Ascending aorta (tissue), 2 donors: ENCODE measurements around the gene COL18A1. TPM values are rescaled to one million over a fixed set of nuclear protein-coding genes. Genes with fewer than 3 reads are reported as not detected.

ENCODE experiments used
- DNase-seq, 2 donors: peaks; one replicate each; pipeline ENCODE4 v3.0.0-alpha.2; 2019; ENCODE audit warnings: low spot score in 2 of 2
- H3K27ac ChIP-seq, 2 donors: fragments of 200-600 bp; sonication (generic); one replicate each; pipeline ENCODE4 v1.5.1; 2016 to 2017; ENCODE audit warnings: mild to moderate bottlenecking in 1 of 2
- H3K27me3 ChIP-seq: fragments of 200-600 bp; sonication (generic); one replicate; pipeline ENCODE4 v1.5.1; 2017
- H3K36me3 ChIP-seq, 2 donors: fragments of 200-600 bp; sonication (generic); one replicate each; pipeline ENCODE4 v1.5.1; 2016
- H3K4me1 ChIP-seq, 2 donors: fragments of 200-600 bp; sonication (generic); one replicate each; pipeline ENCODE4 v1.5.1; 2016 to 2017; ENCODE audit warnings: mild to moderate bottlenecking in 1 of 2
- H3K4me3 ChIP-seq, 2 donors: fragments of 200-600 bp; sonication (generic); one replicate each; pipeline ENCODE4 v1.5.1; 2016 to 2017; ENCODE audit warnings: mild to moderate bottlenecking in 1 of 2
- H3K9me3 ChIP-seq, 2 donors: fragments of 200-600 bp; sonication (generic); one replicate each; pipeline ENCODE4 v1.5.1; 2016
- intact Hi-C: fragments of 100-400 bp; cut with DNase I; formaldehyde crosslinking; loops from one replicate; pipeline ENCODE4 v1.15.1; 2023
- total RNA-seq: library from RNA; depleted of rRNA; stranded (reverse); fragments of >200 nt; gene quantifications from one replicate; pipeline ENCODE4 v1.1.0, GENCODE V29; 2016
- TF ChIP-seq, protein P1 (sequence below), 3 experiments: fragments of 200-600 bp in 2 of 3; fragments of 450-650 bp in 1 of 3; sonication (generic) in 2 of 3; IDR thresholded peaks; one replicate each; pipeline ENCODE4 v1.5.1; 2016 to 2019; ENCODE audit warnings: antibody characterized with exemption in 3 of 3, mild to moderate bottlenecking in 1 of 3, moderate library complexity in 1 of 3

COL18A1 gene
- total RNA-seq, 1 donor from 2014 or later: 699 TPM

- no peaks in the 10 kb centered on the region for H3K36me3 ChIP-seq
- no peaks in the 10 kb centered on the region for H3K27me3 ChIP-seq
- peaks cover 17 to 54% of the 10 kb centered on the region in 2 donors for H3K4me1 ChIP-seq
- H3K4me3 ChIP-seq: peak overlapping the region in 1 of 2 donors; percentile 27
- TF ChIP-seq, protein P1, sequence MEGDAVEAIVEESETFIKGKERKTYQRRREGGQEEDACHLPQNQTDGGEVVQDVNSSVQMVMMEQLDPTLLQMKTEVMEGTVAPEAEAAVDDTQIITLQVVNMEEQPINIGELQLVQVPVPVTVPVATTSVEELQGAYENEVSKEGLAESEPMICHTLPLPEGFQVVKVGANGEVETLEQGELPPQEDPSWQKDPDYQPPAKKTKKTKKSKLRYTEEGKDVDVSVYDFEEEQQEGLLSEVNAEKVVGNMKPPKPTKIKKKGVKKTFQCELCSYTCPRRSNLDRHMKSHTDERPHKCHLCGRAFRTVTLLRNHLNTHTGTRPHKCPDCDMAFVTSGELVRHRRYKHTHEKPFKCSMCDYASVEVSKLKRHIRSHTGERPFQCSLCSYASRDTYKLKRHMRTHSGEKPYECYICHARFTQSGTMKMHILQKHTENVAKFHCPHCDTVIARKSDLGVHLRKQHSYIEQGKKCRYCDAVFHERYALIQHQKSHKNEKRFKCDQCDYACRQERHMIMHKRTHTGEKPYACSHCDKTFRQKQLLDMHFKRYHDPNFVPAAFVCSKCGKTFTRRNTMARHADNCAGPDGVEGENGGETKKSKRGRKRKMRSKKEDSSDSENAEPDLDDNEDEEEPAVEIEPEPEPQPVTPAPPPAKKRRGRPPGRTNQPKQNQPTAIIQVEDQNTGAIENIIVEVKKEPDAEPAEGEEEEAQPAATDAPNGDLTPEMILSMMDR (IDR thresholded peaks at IDR 0.05): no peak
- H3K27ac ChIP-seq: peak overlapping the region; percentile 72 to 78
- DNase-seq: no peak
- no peaks in the 10 kb centered on the region for H3K9me3 ChIP-seq
- intact Hi-C loops: no loop called here
Measured at GRCh38 chr21:45430521-45431501, 25.8 kb downstream of the COL18A1 start.

GRCh38 chr21:45431781-45432572 is 27.0 kb downstream of the COL18A1 start:
- no peaks in the 10 kb centered on the region for H3K9me3 ChIP-seq
- H3K27ac ChIP-seq: peak overlapping the region; percentile 72 to 78
- H3K4me1 ChIP-seq: peaks cover 17 to 54% of the 10 kb centered on the region in 2 donors
- no peaks in the 10 kb centered on the region for H3K27me3 ChIP-seq
- DNase-seq: no peak
- H3K4me3 ChIP-seq: peak overlapping the region; percentile 29 to 30
- H3K36me3 ChIP-seq: no peaks in the 10 kb centered on the region
- TF ChIP-seq, protein P1 (IDR thresholded peaks at IDR 0.05): no peak
- intact Hi-C loops: no loop called here

DNA sequence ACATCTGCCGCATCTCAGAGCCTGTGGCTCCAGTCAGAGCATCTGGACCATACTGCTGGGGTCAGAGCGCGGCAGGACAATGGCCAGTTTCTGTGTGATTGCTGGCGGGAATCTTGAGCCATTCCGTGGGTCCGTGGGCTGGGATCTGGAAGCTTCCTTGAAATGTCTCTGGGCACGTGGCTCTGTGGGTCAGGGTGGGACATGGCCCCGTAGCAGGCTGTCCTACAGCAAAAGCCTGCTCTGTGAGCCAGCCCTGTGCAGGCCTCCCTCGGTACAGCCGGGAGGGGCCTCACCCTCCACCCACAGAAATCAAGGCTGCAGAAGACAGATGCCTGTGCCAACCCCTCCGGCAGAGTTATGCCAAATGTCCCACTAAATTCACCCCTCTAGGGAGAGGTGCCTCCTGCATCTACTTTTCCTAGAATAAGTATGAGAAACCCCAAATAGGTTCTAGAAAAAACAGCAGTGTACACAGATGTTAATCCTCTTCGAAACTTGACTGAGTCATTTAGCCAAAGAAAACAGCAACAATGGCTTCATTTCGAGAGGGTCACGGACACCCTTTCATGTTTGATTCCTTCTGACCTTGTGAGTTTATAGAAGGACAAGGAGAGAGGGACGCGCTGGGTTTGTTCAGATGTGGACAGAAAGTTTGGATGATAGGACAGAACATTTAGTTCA is 27.8 kb downstream of the COL18A1 start:
- Histone ChIP-seq H3K27ac (peak overlapping the region; percentile 72 to 78), H3K4me1 (peaks cover 17 to 48% of the 10 kb centered on the region in 2 donors), H3K27me3 (no peaks in the 10 kb centered on the region), H3K4me3 (peak overlapping the region; percentile 16 to 30), H3K36me3 (no peaks in the 10 kb centered on the region), H3K9me3 (no peaks in the 10 kb centered on the region)
- TF ChIP-seq, protein P1 (IDR thresholded peaks at IDR 0.05): no peak
- intact Hi-C loops: no loop called here
- no peak for DNase-seq

DNA sequence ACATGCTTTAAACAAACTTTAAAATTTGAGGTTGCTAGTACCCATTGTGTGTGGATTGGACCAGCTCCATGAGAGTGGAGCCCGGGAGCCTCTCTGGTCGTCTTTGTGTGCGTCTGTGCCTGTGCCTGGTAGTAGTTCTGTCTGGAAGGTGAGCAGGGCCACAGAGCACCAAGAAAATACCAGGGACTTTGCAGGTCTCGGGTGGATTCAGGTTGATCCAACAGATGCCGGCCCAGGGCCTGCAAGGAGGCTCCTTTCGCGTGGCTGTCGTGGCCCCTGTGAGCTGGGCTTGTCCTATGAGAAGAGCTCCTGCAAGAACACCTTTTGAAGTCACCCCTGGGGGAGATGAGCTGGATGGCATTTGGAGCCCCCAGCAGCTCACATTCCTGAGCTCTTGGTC is 28.3 kb downstream of the COL18A1 start:
- no peak overlapping the region for H3K4me3 ChIP-seq
- DNase-seq: no peak
- no peaks in the 10 kb centered on the region for H3K9me3 ChIP-seq
- no peaks in the 10 kb centered on the region for H3K27me3 ChIP-seq
- intact Hi-C loops: no loop called here
- peak overlapping the region; percentile 72 to 78 for H3K27ac ChIP-seq
- H3K4me1 ChIP-seq: peaks cover 17 to 44% of the 10 kb centered on the region in 2 donors
- TF ChIP-seq, protein P1 (IDR thresholded peaks at IDR 0.05): no peak
- H3K36me3 ChIP-seq: no peaks in the 10 kb centered on the region

- intact Hi-C loops: no loop called here
Measured at GRCh38 chr21:45433911-45434644, 29.1 kb downstream of the COL18A1 start.

More at GRCh38 chr21:45433911-45434644, 29.1 kb downstream of the COL18A1 start:
- H3K4me3 ChIP-seq: no peak overlapping the region
- H3K9me3 ChIP-seq: no peaks in the 10 kb centered on the region
- no peaks in the 10 kb centered on the region for H3K36me3 ChIP-seq
- H3K27ac ChIP-seq: peak overlapping the region; percentile 72 to 78
- peaks cover 20 to 51% of the 10 kb centered on the region in 2 donors for H3K4me1 ChIP-seq
- DNase-seq: no peak
- H3K27me3 ChIP-seq: no peaks in the 10 kb centered on the region
- TF ChIP-seq, protein P1 (IDR thresholded peaks at IDR 0.05): no peak
